C4-2B (cell line): Measurements from ENCODE around the gene MST1.

ENCODE experiments used
- H3K27ac ChIP-seq: fragments of 450-650 bp; 2 replicates; pipeline ENCODE4 v1.5.1; 2017
- CTCF ChIP-seq: fragments of 450-650 bp; conservative IDR thresholded peaks from 2 replicates; pipeline ENCODE4 v1.5.1; 2017; ENCODE audit warnings: mild to moderate bottlenecking
- ZFX ChIP-seq: fragments of 450-650 bp; IDR thresholded peaks from 2 replicates; pipeline ENCODE4 v1.6.1; 2017

The MST1 gene

GRCh38 chr3:49658711-49659110 lies 30.6 kb downstream of the MST1 start:
- no peak overlapping the region for H3K27ac ChIP-seq
- TF ChIP-seq CTCF (no peak), ZFX (no peak)

DNA sequence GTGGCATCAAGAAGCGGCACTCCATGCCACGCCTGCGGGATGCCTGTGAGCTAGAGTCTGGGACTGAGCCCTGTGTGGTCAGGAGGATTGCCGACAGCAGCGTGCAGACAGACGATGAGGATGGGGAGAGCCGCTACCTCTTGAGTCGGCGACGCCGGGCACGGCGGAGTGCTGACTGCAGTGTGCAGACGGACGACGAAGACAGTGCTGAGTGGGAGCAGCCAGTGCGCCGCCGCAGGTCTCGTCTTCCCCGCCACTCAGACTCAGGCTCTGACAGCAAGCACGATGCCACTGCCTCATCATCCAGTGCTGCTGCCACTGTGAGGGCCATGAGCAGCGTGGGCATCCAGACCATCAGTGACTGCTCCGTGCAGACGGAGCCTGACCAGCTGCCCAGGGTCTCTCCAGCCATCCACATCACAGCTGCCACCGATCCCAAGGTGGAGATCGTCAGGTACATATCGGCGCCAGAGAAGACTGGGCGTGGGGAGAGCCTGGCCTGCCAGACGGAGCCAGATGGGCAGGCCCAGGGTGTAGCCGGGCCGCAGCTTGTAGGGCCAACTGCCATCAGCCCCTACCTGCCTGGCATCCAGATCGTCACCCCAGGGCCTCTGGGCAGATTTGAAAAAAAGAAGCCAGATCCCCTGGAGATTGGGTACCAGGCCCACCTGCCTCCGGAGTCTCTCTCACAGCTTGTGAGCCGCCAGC lies 31.9 kb downstream of the MST1 start:
- no peak for TF ChIP-seq ZFX
- H3K27ac ChIP-seq: no peak overlapping the region

GRCh38 chr3:49656541-49657112 lies 32.6 kb downstream of the MST1 start:
- no peak for TF ChIP-seq ZFX
- TF ChIP-seq CTCF: no peak
- H3K27ac ChIP-seq: no peak overlapping the region

DNA sequence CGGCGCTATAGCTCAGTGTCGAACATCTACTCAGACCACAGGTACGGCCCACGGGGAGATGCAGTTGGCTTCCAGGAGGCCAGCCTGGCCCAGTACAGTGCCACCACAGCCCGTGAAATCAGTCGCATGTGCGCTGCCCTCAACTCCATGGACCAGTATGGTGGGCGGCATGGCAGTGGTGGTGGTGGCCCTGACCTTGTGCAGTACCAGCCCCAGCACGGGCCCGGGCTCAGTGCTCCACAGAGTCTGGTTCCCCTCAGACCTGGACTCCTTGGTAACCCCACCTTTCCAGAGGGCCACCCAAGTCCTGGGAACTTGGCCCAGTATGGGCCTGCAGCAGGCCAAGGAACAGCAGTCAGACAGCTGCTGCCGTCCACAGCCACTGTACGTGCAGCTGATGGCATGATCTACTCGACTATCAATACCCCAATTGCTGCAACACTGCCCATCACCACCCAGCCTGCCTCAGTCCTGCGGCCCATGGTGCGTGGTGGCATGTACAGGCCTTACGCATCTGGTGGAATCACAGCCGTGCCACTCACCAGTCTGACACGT lies 33.5 kb downstream of the MST1 start:
- no peak overlapping the region for H3K27ac ChIP-seq
- TF ChIP-seq CTCF: no peak
- no peak for TF ChIP-seq ZFX

DNA sequence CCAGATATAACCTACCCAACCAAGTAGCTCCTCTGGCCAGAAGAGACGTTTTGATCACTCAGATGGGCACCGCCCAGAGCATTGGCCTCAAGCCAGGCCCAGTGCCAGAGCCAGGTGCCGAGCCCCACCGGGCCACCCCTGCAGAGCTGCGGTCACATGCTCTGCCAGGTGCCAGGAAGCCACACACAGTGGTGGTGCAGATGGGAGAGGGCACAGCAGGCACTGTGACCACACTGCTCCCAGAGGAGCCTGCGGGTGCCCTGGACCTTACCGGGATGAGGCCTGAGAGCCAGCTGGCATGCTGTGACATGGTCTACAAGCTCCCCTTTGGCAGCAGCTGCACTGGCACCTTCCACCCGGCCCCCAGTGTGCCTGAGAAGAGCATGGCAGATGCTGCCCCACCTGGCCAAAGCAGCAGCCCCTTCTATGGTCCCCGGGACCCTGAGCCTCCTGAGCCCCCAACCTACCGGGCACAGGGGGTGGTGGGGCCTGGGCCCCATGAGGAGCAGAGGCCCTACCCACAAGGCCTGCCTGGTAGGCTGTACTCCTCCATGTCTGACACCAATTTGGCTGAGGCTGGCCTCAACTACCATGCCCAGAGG lies 34.2 kb downstream of the MST1 start:
- TF ChIP-seq ZFX: no peak
- no peak for TF ChIP-seq CTCF
- no peak overlapping the region for H3K27ac ChIP-seq

DNA sequence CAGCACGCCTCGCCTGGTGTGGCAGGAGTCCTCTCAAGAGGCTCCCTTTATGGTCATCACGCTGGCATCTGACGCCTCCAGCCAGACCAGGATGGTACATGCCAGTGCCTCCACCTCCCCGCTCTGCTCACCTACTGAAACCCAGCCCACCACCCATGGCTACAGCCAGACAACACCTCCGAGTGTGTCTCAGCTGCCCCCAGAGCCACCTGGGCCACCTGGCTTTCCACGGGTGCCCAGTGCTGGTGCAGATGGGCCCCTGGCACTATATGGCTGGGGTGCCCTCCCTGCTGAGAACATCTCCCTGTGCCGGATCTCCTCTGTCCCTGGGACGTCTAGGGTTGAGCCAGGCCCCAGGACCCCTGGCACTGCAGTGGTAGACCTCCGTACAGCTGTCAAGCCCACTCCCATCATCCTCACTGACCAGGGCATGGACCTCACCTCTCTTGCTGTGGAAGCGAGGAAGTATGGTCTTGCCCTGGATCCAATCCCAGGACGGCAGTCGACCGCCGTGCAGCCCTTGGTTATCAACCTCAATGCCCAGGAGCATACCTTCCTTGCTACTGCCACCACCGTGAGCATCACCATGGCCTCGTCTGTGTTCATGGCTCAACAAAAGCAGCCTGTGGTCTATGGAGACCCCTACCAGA lies 35.0 kb downstream of the MST1 start:
- TF ChIP-seq CTCF (no peak), ZFX (no peak)
- no peak overlapping the region for H3K27ac ChIP-seq

- H3K27ac ChIP-seq: no peak overlapping the region
Measured at GRCh38 chr3:49653621-49654020, 35.7 kb downstream of the MST1 start.

More at GRCh38 chr3:49653621-49654020, 35.7 kb downstream of the MST1 start:
- TF ChIP-seq CTCF (no peak), ZFX (no peak)
